HTR-8/SVneo (cell line): ENCODE measurements around the gene CALML3.

Source experiments
- DNase-seq: peaks from one replicate; pipeline ENCODE4 v3.0.0; 2011; ENCODE audit warnings: low spot score, mixed read lengths; ENCODE audit not compliant: insufficient read length
- FAIRE-seq: peaks from 2 replicates; lab custom pipeline; 2011; peaks lifted over from hg19 to GRCh38; lab: Jason Lieb, UNC

The CALML3 gene

GRCh38 chr10:5490698-5491464, 33.9 kb upstream of the CALML3 start:
- FAIRE-seq (no peak), DNase-seq (no peak)

GRCh38 chr10:5491477-5491876, 33.3 kb upstream of the CALML3 start:
- DNase-seq (no peak), FAIRE-seq (no peak)

GRCh38 chr10:5492322-5492855, 32.4 kb upstream of the CALML3 start:
- FAIRE-seq (no peak), DNase-seq (no peak)

- no peak for DNase-seq
- FAIRE-seq, result no peak
These were observed 31.7 kb upstream of the CALML3 start for GRCh38 chr10:5492929-5493576.

GRCh38 chr10:5493691-5494090, 31.1 kb upstream of the CALML3 start:
- no peak for DNase-seq
- FAIRE-seq, result no peak

- no peak for DNase-seq
- no peak for FAIRE-seq
These were observed 30.1 kb upstream of the CALML3 start for GRCh38 chr10:5494611-5495010.

- FAIRE-seq (no peak), DNase-seq (no peak)
These were observed 28.2 kb upstream of the CALML3 start for GRCh38 chr10:5496261-5497250.

GRCh38 chr10:5497289-5497688, 27.5 kb upstream of the CALML3 start:
- DNase-seq (no peak), FAIRE-seq (no peak)

- DNase-seq (no peak), FAIRE-seq (no peak)
These were observed 26.6 kb upstream of the CALML3 start for GRCh38 chr10:5497948-5498730.

GRCh38 chr10:5498791-5499492, 25.8 kb upstream of the CALML3 start:
- FAIRE-seq (no peak), DNase-seq (no peak)

- DNase-seq (no peak), FAIRE-seq (no peak)
These were observed 25.1 kb upstream of the CALML3 start, which contains the start of gene CALML5 for GRCh38 chr10:5499493-5500140. TSS of gene CALML5 (minus strand) at chr10:5499570. CDS start at chr10:5499438, 132 bp downstream.

- FAIRE-seq (no peak), DNase-seq (no peak)
These were observed 24.5 kb upstream of the CALML3 start for GRCh38 chr10:5500162-5500670.

GRCh38 chr10:5500910-5501309, 23.9 kb upstream of the CALML3 start:
- DNase-seq (no peak), FAIRE-seq (no peak)

- FAIRE-seq (no peak), DNase-seq (no peak)
These were observed 22.7 kb upstream of the CALML3 start for GRCh38 chr10:5502061-5502521.

- FAIRE-seq (peak; percentile 95), DNase-seq (no peak)
These were observed 21.9 kb upstream of the CALML3 start for GRCh38 chr10:5502571-5503476.

GRCh38 chr10:5503477-5503835, 21.3 kb upstream of the CALML3 start:
- DNase-seq (no peak), FAIRE-seq (no peak)
